Fibroblast of lung (primary cell): ENCODE measurements around the gene CYP11A1. TPM values are rescaled to one million over a fixed set of nuclear protein-coding genes. Genes with fewer than 3 reads are reported as not detected.

Experiments used
- DNase-seq, 2 donors: peaks; one replicate each; pipeline versions ENCODE4 v3.0.0 to v3.0.0-alpha.2; 2010; ENCODE audit warnings: low read depth in 2 of 2
- H2AFZ ChIP-seq: 2 replicates; pipeline ENCODE4 v1.5.1; 2012; ENCODE audit warnings: low read length, control low read depth, inconsistent platforms
- H3K27ac ChIP-seq: 2 replicates; pipeline ENCODE4 v1.5.1; 2011; ENCODE audit warnings: low read length, control low read depth; ENCODE audit not compliant: insufficient read depth
- H3K27me3 ChIP-seq: 2 replicates; pipeline ENCODE4 v1.5.1; 2011; ENCODE audit warnings: mild to moderate bottlenecking, low read length; ENCODE audit not compliant: control insufficient read depth, insufficient read depth
- H3K36me3 ChIP-seq: 2 replicates; pipeline ENCODE4 v1.5.1; 2011; ENCODE audit warnings: low read length; ENCODE audit not compliant: control insufficient read depth, insufficient read depth
- H3K4me1 ChIP-seq: 2 replicates; pipeline ENCODE4 v1.5.1; 2011; ENCODE audit warnings: low read length; ENCODE audit not compliant: control insufficient read depth, insufficient read depth; ENCODE audit errors: extremely low read depth
- H3K4me2 ChIP-seq: 2 replicates; pipeline ENCODE4 v1.5.1; 2011; ENCODE audit warnings: low read length, control low read depth; ENCODE audit not compliant: insufficient read depth; ENCODE audit errors: extremely low read depth
- H3K4me3 ChIP-seq, 4 experiments: fragments of 200-600 bp in 1 of 4; sonication (generic) in 1 of 4; replicated peaks in 1 of 4; 2 replicates each; pipeline ENCODE4 v1.5.1; 2011 to 2016; ENCODE audit warnings: low read length in 4 of 4, low read depth in 3 of 4, mild to moderate bottlenecking in 3 of 4, control low read depth in 2 of 4, inconsistent platforms in 1 of 4, mixed read lengths in 1 of 4; ENCODE audit not compliant: insufficient read depth in 1 of 4; ENCODE audit errors: control extremely low read depth in 1 of 4
- H3K79me2 ChIP-seq: 2 replicates; pipeline ENCODE4 v1.5.1; 2012; ENCODE audit warnings: mild to moderate bottlenecking, low read length, inconsistent platforms; ENCODE audit not compliant: control insufficient read depth, insufficient read depth
- H3K9ac ChIP-seq: 2 replicates; pipeline ENCODE4 v1.5.1; 2011; ENCODE audit warnings: mild to moderate bottlenecking, low read length, control low read depth; ENCODE audit not compliant: insufficient read depth
- H3K9me3 ChIP-seq: 2 replicates; pipeline ENCODE4 v1.5.1; 2012; ENCODE audit warnings: low read depth, low read length; ENCODE audit not compliant: control insufficient read depth, insufficient read depth
- H4K20me1 ChIP-seq: 2 replicates; pipeline ENCODE4 v1.5.1; 2011; ENCODE audit warnings: low read length; ENCODE audit not compliant: control insufficient read depth, insufficient read depth; ENCODE audit errors: extremely low read depth
- EZH2 ChIP-seq: IDR thresholded peaks from 2 replicates; pipeline ENCODE4 v1.5.1; 2012; ENCODE audit warnings: low read length, control low read depth, mild to moderate bottlenecking; ENCODE audit errors: missing control alignments
- polyA plus RNA-seq, 2 donors: library from polyadenylated mRNA; depleted of rRNA in 1 of 2; stranded (reverse) in 1 of 2; unstranded in 1 of 2; fragments of >200 nt; gene quantifications; 2 replicates each; pipeline ENCODE4 v1.2.1, GENCODE V29; 2011 to 2012; ENCODE audit warnings: missing spikeins in 1 of 2
- total RNA-seq: library from RNA; depleted of rRNA; stranded (reverse); fragments of >200 nt; gene quantifications from 2 replicates; pipeline ENCODE4 v1.2.1, GENCODE V29; 2014
- TF ChIP-seq, protein P1 (sequence below), 2 donors: IDR thresholded peaks in 1 of 2; conservative IDR thresholded peaks in 1 of 2; 1 replicate in 1 of 2; 2 replicates in 1 of 2; pipeline ENCODE4 v1.5.1; 2011 to 2012; ENCODE audit warnings: low read length in 2 of 2, control low read depth in 1 of 2, inconsistent platforms in 1 of 2, low read depth in 1 of 2, mild to moderate bottlenecking in 1 of 2

The CYP11A1 gene
- total and polyA plus RNA-seq, 2 donors (not counting 1 experiment from before 2014, with no cell fraction given), result 0.07 to 0.33 TPM

DNA sequence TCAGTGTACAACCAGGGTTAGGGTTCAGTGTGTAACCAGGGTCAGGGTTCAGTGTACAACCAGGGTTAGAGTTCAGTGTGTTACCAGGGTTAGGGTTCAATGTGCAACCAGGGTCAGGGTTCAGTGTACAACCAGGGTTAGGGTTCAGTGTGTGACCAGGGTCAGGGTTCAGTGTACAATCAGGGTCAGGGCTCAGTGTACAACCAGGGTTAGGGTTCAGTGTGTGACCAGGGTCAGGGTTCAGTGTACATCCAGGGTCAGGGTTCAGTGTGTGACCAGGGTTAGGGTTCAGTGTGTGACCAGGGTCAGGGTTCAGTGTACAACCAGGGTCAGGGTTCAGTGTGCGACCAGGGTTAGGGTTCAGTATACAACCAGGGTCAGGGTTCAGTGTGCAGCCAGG, 33.3 kb downstream of the CYP11A1 start:
- TF ChIP-seq, protein P1, sequence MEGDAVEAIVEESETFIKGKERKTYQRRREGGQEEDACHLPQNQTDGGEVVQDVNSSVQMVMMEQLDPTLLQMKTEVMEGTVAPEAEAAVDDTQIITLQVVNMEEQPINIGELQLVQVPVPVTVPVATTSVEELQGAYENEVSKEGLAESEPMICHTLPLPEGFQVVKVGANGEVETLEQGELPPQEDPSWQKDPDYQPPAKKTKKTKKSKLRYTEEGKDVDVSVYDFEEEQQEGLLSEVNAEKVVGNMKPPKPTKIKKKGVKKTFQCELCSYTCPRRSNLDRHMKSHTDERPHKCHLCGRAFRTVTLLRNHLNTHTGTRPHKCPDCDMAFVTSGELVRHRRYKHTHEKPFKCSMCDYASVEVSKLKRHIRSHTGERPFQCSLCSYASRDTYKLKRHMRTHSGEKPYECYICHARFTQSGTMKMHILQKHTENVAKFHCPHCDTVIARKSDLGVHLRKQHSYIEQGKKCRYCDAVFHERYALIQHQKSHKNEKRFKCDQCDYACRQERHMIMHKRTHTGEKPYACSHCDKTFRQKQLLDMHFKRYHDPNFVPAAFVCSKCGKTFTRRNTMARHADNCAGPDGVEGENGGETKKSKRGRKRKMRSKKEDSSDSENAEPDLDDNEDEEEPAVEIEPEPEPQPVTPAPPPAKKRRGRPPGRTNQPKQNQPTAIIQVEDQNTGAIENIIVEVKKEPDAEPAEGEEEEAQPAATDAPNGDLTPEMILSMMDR (conservative IDR thresholded peaks at IDR 0.05 in 1 of 2, IDR thresholded peaks at IDR 0.05 in 1 of 2; ENCODE audit: low read depth in 1 of 2, low read length in 2 of 2), result no peak
- no peak for TF ChIP-seq EZH2
- no peaks in the 10 kb centered on the region for H3K36me3 ChIP-seq

DNA sequence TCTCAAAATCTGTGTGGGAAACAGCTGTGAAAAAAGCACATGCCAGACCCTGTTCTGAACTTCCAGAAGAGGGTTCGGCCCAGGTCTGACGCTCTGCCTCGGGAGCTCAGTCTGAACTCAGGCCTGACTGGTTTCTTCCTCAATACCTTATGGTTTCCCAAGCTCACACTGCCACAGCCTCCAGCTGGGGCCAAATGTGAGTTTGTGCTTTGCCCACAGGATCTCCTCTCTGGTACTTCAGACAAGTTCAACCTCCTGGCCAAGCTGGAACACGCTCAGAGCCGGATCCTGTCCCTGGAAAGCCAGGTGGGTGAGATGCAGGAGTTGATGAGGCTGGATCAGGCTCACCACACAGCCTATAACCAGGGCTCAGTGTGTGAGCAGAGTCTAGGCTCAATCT, 33.8 kb downstream of the CYP11A1 start:
- H3K4me1 ChIP-seq, result no peaks in the 10 kb centered on the region
- no peak overlapping the region for H3K9ac ChIP-seq
- DNase-seq, result no peak
- H3K27me3 ChIP-seq, result peaks cover 4% of the 10 kb centered on the region
- H3K27ac ChIP-seq, result no peak overlapping the region
- H3K79me2 ChIP-seq, result no peaks in the 10 kb centered on the region
- H3K36me3 ChIP-seq, result no peaks in the 10 kb centered on the region
- TF ChIP-seq, protein P1 (conservative IDR thresholded peaks at IDR 0.05 in 1 of 2, IDR thresholded peaks at IDR 0.05 in 1 of 2; ENCODE audit: low read depth in 1 of 2, low read length in 2 of 2), result no peak
- TF ChIP-seq EZH2, result no peak
- H3K4me3 ChIP-seq, result no peak overlapping the region
- no peak overlapping the region for H2AFZ ChIP-seq
- no peaks in the 10 kb centered on the region for H3K9me3 ChIP-seq
- H4K20me1 ChIP-seq, result no peaks in the 10 kb centered on the region
- H3K4me2 ChIP-seq, result no peak overlapping the region

More for the DNA sequence above, 33.3 kb downstream of the CYP11A1 start:
- H3K9ac ChIP-seq, result no peak overlapping the region
- no peaks in the 10 kb centered on the region for H3K9me3 ChIP-seq
- no peak overlapping the region for H3K4me3 ChIP-seq
- no peak overlapping the region for H2AFZ ChIP-seq
- H4K20me1 ChIP-seq, result no peaks in the 10 kb centered on the region
- H3K4me2 ChIP-seq, result no peak overlapping the region
- H3K27me3 ChIP-seq, result peaks cover 4% of the 10 kb centered on the region
- H3K27ac ChIP-seq, result no peak overlapping the region
- no peaks in the 10 kb centered on the region for H3K4me1 ChIP-seq
- no peak for DNase-seq
- H3K79me2 ChIP-seq, result no peaks in the 10 kb centered on the region

DNA sequence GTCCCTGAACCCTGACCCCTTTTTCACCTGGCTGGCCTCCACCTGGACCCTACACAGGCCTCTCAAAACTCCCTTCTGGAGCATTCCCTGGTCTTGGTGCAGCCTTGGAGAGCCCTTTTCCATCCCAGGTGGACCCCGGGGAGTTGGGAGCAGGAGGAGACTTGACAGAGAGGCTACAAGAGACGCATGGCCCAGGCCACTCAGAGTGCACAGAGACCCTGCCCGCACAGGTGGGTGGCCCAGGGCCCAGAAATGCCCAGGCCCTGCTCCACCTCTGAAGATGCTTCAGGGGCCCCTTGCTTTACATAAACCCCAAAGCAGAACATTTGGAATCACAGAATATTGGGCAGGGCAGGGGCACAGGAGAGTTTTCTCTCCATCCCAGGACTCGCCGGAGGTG, 34.4 kb downstream of the CYP11A1 start:
- Histone ChIP-seq H3K27ac (no peak overlapping the region), H3K4me1 (no peaks in the 10 kb centered on the region), H4K20me1 (no peaks in the 10 kb centered on the region), H3K4me2 (no peak overlapping the region), H3K27me3 (peaks cover 4% of the 10 kb centered on the region), H3K9me3 (no peaks in the 10 kb centered on the region), H3K4me3 (no peak overlapping the region), H3K36me3 (no peaks in the 10 kb centered on the region), H2AFZ (no peak overlapping the region), H3K79me2 (no peaks in the 10 kb centered on the region), H3K9ac (no peak overlapping the region)
- DNase-seq, result no peak
- TF ChIP-seq, protein P1 (conservative IDR thresholded peaks at IDR 0.05 in 1 of 2, IDR thresholded peaks at IDR 0.05 in 1 of 2; ENCODE audit: low read depth in 1 of 2, low read length in 2 of 2), result no peak
